ENCODE data around the gene FLNB. TPM values are rescaled to one million over a fixed set of nuclear protein-coding genes. Genes with fewer than 3 reads are reported as not detected.

Gene FLNB
- total and polyA plus RNA-seq, 9 of the 15 experiments (the other 6 are each of a cell fraction or from before 2014, with no cell fraction given), result 9.4 to 48.1 (median 25.6) TPM

GRCh38 chr3:58092521-58092920 is 84.3 kb downstream of the FLNB start:
- no peak for FAIRE-seq
- no peak for TF ChIP-seq CREB5 (CRISPR knock-in tag; IDR thresholded peaks at IDR 0.05)
- TF ChIP-seq MAFK (IDR thresholded peaks at IDR 0.05; ENCODE audit: low read length), result no peak
- TF ChIP-seq STAT5A (IDR thresholded peaks at IDR 0.05; ENCODE audit: borderline replicate concordance, low read length), result no peak
- no peak for TF ChIP-seq DPF2 (IDR thresholded peaks at IDR 0.05)
- no peak for TF ChIP-seq TCFL5 (CRISPR knock-in tag; conservative IDR thresholded peaks at IDR 0.05)
- TF ChIP-seq, protein P1, sequence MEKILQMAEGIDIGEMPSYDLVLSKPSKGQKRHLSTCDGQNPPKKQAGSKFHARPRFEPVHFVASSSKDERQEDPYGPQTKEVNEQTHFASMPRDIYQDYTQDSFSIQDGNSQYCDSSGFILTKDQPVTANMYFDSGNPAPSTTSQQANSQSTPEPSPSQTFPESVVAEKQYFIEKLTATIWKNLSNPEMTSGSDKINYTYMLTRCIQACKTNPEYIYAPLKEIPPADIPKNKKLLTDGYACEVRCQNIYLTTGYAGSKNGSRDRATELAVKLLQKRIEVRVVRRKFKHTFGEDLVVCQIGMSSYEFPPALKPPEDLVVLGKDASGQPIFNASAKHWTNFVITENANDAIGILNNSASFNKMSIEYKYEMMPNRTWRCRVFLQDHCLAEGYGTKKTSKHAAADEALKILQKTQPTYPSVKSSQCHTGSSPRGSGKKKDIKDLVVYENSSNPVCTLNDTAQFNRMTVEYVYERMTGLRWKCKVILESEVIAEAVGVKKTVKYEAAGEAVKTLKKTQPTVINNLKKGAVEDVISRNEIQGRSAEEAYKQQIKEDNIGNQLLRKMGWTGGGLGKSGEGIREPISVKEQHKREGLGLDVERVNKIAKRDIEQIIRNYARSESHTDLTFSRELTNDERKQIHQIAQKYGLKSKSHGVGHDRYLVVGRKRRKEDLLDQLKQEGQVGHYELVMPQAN (IDR thresholded peaks at IDR 0.05; ENCODE audit: borderline replicate concordance), result no peak
- TF ChIP-seq SMC3 (conservative IDR thresholded peaks at IDR 0.05; ENCODE audit: insufficient read depth, low read depth, low read length), result no peak
- TF ChIP-seq CBX2 (IDR thresholded peaks at IDR 0.05; ENCODE audit: insufficient read depth, low read length, poor library complexity, severe bottlenecking), result no peak
- no peak for TF ChIP-seq SMAD1 (IDR thresholded peaks at IDR 0.05; ENCODE audit: low read depth, low read length, partially characterized antibody)
- TF ChIP-seq SRSF7 (optimal IDR thresholded peaks at IDR 0.05; ENCODE audit: low read depth, low read length), result no peak
- TF ChIP-seq FOXM1 (IDR thresholded peaks at IDR 0.05; ENCODE audit: low read depth), result no peak
- no peak for TF ChIP-seq FOXM1 (CRISPR knock-in tag; IDR thresholded peaks at IDR 0.05; ENCODE audit: low read depth)
- TF ChIP-seq, protein P2, sequence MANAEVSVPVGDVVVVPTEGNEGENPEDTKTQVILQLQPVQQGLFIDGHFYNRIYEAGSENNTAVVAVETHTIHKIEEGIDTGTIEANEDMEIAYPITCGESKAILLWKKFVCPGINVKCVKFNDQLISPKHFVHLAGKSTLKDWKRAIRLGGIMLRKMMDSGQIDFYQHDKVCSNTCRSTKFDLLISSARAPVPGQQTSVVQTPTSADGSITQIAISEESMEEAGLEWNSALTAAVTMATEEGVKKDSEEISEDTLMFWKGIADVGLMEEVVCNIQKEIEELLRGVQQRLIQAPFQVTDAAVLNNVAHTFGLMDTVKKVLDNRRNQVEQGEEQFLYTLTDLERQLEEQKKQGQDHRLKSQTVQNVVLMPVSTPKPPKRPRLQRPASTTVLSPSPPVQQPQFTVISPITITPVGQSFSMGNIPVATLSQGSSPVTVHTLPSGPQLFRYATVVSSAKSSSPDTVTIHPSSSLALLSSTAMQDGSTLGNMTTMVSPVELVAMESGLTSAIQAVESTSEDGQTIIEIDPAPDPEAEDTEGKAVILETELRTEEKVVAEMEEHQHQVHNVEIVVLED (CRISPR knock-in tag; IDR thresholded peaks at IDR 0.05), result no peak
- TF ChIP-seq TARDBP (IDR thresholded peaks at IDR 0.05), result no peak
- TF ChIP-seq ZSCAN32 (CRISPR knock-in tag; IDR thresholded peaks at IDR 0.05), result no peak
- TF ChIP-seq RBM17 (IDR thresholded peaks at IDR 0.05; ENCODE audit: borderline replicate concordance, low read depth, low read length), result no peak
- TF ChIP-seq EWSR1 (IDR thresholded peaks at IDR 0.05; ENCODE audit: borderline replicate concordance, low read depth, partially characterized antibody), result no peak
- no peak for TF ChIP-seq ERF (CRISPR knock-in tag; IDR thresholded peaks at IDR 0.05)
- TF ChIP-seq ARID1B (IDR thresholded peaks at IDR 0.05), result no peak
- Histone ChIP-seq H3K9me3 (replicated peaks; ENCODE audit: control insufficient read depth, insufficient read depth, low read depth, low read length) (no peaks in the 10 kb centered on the region), H3K9me1 (ENCODE audit: control insufficient read depth, insufficient read depth, low read length) (no peaks in the 10 kb centered on the region), H3K4me1 (replicated peaks in 1 of 2; ENCODE audit: control insufficient read depth in 2 of 2, insufficient read depth in 2 of 2, low read length in 2 of 2) (peaks cover 0 to 3% of the 10 kb centered on the region in 2 experiments; a peak in 3 of 5 replicates), H3K9ac (ENCODE audit: insufficient read depth in 1 of 2, low read depth in 2 of 2, low read length in 2 of 2) (no peak overlapping the region), H3K27me3 (ENCODE audit: control insufficient read depth in 2 of 2, insufficient read depth in 2 of 2, low read length in 2 of 2) (no peaks in the 10 kb centered on the region), H3K79me2 (ENCODE audit: control insufficient read depth, insufficient read depth, low read length) (no peaks in the 10 kb centered on the region), H3K4me2 (ENCODE audit: insufficient read depth, low read length) (no peak overlapping the region), H3K36me3 (ENCODE audit: control insufficient read depth, insufficient read depth, low read length) (peaks cover 26% of the 10 kb centered on the region; the same call in 2 of the 3 replicates), H4K20me1 (replicated peaks; ENCODE audit: control insufficient read depth, insufficient read depth, low read length) (no peaks in the 10 kb centered on the region), H2AFZ (ENCODE audit: low read depth, low read length) (no peak overlapping the region), H3K27ac (ENCODE audit: extremely low read depth, low read depth, low read length) (no peak overlapping the region), H3K4me3 (no peak overlapping the region)
- CTCF ChIA-PET (ENCODE audit: low intra/inter-chr PET ratio), result no interaction called here
- WGBS (ENCODE audit: insufficient coverage, low coverage, missing lambda C conversion rate), result 94% methylated on average over 4 of the region's 4 CpGs
- no peak for DNase-seq (ENCODE audit: extremely low read depth in 1 of 4, low spot score in 3 of 4)
- intact Hi-C loops (cut with micrococcal nuclease), result no loop called here
- BruUV-seq (replicated peaks), result no TSS peak
- POLR2A ChIA-PET, result interaction anchor here (0.7 to 1.5 kb wide), 2 partner anchors 19 to 74 kb away, joined by 3 read pairs; no protein-coding TSS in a partner anchor
- in situ Hi-C loops (cut with MboI), result no loop called here
- ATAC-seq, result no peak

Data from K562 (cell line).